H9 (cell line): ENCODE data around the gene DOCK9. TPM values are rescaled to one million over a fixed set of nuclear protein-coding genes. Genes with fewer than 3 reads are reported as not detected.

Source experiments
- DNase-seq: peaks from one replicate; pipeline ENCODE4 v3.0.0-alpha.2; 2017
- H2AFZ ChIP-seq: one replicate; pipeline ENCODE4 v1.6.1; 2013; ENCODE audit warnings: mild to moderate bottlenecking, low read length, control low read depth, moderate library complexity
- H2AK5ac ChIP-seq: 2 replicates; pipeline ENCODE4 v1.6.1; 2013; ENCODE audit warnings: low read length, control low read depth, mixed read lengths; ENCODE audit not compliant: insufficient read length
- H2BK120ac ChIP-seq: one replicate; pipeline ENCODE4 v1.6.1; 2013; ENCODE audit warnings: low read depth, mild to moderate bottlenecking, low read length, control low read depth, inconsistent platforms; ENCODE audit not compliant: poor library complexity, severe bottlenecking
- H2BK12ac ChIP-seq: 2 replicates; pipeline ENCODE4 v1.6.1; 2013; ENCODE audit warnings: low read length, control low read depth, mixed read lengths, low read depth; ENCODE audit not compliant: insufficient read length
- H2BK15ac ChIP-seq: 2 replicates; pipeline ENCODE4 v1.6.1; 2013; ENCODE audit warnings: low read depth, low read length, control low read depth
- H2BK20ac ChIP-seq: one replicate; pipeline ENCODE4 v1.6.1; 2013; ENCODE audit warnings: low read depth, mild to moderate bottlenecking, low read length, control low read depth, inconsistent platforms; ENCODE audit not compliant: poor library complexity, severe bottlenecking
- H2BK5ac ChIP-seq: 2 replicates; pipeline ENCODE4 v1.6.1; 2013; ENCODE audit warnings: low read length, control low read depth, mixed read lengths; ENCODE audit not compliant: insufficient read length
- H3K14ac ChIP-seq: 2 replicates; pipeline ENCODE4 v1.6.1; 2013; ENCODE audit warnings: low read length, control low read depth; ENCODE audit not compliant: insufficient read depth
- H3K18ac ChIP-seq: 2 replicates; pipeline ENCODE4 v1.6.1; 2013; ENCODE audit warnings: low read depth, mild to moderate bottlenecking, mixed read lengths, low read length, control low read depth; ENCODE audit not compliant: insufficient read length
- H3K23ac ChIP-seq: 2 replicates; pipeline ENCODE4 v1.6.1; 2013; ENCODE audit warnings: low read length, control low read depth, mixed read lengths, low read depth; ENCODE audit not compliant: insufficient read length
- H3K23me2 ChIP-seq: 2 replicates; pipeline ENCODE4 v1.6.1; 2013; ENCODE audit warnings: low read depth, mild to moderate bottlenecking, mixed read lengths, low read length, control low read depth; ENCODE audit not compliant: insufficient read length, poor library complexity, severe bottlenecking
- H3K27ac ChIP-seq: 2 replicates; pipeline ENCODE4 v1.5.1; 2013; ENCODE audit warnings: low read length, control low read depth, mixed read lengths, low read depth; ENCODE audit not compliant: insufficient read length
- H3K27me3 ChIP-seq: 2 replicates; pipeline ENCODE4 v1.6.1; 2013; ENCODE audit warnings: low read length, control low read depth, inconsistent platforms; ENCODE audit not compliant: insufficient read depth
- H3K4ac ChIP-seq: 2 replicates; pipeline ENCODE4 v1.6.1; 2013; ENCODE audit warnings: low read depth, mild to moderate bottlenecking, control low read depth, inconsistent platforms, low read length, moderate library complexity
- H3K4me1 ChIP-seq: 2 replicates; pipeline ENCODE4 v1.6.1; 2013; ENCODE audit warnings: low read length, control low read depth, inconsistent platforms; ENCODE audit not compliant: insufficient read depth
- H3K4me2 ChIP-seq: 2 replicates; pipeline ENCODE4 v1.6.1; 2013; ENCODE audit warnings: low read length, control low read depth, mixed read lengths; ENCODE audit not compliant: insufficient read length, insufficient read depth
- H3K56ac ChIP-seq: 2 replicates; pipeline ENCODE4 v1.6.1; 2013; ENCODE audit warnings: low read depth, mild to moderate bottlenecking, mixed read lengths, low read length, control low read depth; ENCODE audit not compliant: insufficient read length
- H3K79me1 ChIP-seq: 2 replicates; pipeline ENCODE4 v1.6.1; 2013; ENCODE audit warnings: low read depth, mild to moderate bottlenecking, moderate library complexity, low read length, control low read depth, inconsistent platforms; ENCODE audit not compliant: insufficient read depth, poor library complexity, severe bottlenecking
- H3K79me2 ChIP-seq: 2 replicates; pipeline ENCODE4 v1.6.1; 2013; ENCODE audit warnings: low read length, control low read depth, inconsistent platforms; ENCODE audit not compliant: insufficient read depth
- H3K9ac ChIP-seq: 2 replicates; pipeline ENCODE4 v1.6.1; 2013; ENCODE audit warnings: low read length, control low read depth, mixed read lengths; ENCODE audit not compliant: insufficient read length; ENCODE audit errors: extremely low read depth
- H3K9me3 ChIP-seq: one replicate; pipeline ENCODE4 v1.6.1; 2013; ENCODE audit warnings: low read depth, low read length, inconsistent platforms; ENCODE audit not compliant: control insufficient read depth
- H3T11ph ChIP-seq: one replicate; pipeline ENCODE4 v1.6.1; 2013; ENCODE audit warnings: mild to moderate bottlenecking, low read length, control low read depth, inconsistent platforms
- H4K20me1 ChIP-seq: one replicate; pipeline ENCODE4 v1.6.1; 2013; ENCODE audit not compliant: control insufficient read depth, insufficient read length, insufficient read depth
- H4K5ac ChIP-seq: 2 replicates; pipeline ENCODE4 v1.6.1; 2013; ENCODE audit warnings: low read depth, mild to moderate bottlenecking, mixed read lengths, low read length, control low read depth; ENCODE audit not compliant: insufficient read length
- H4K8ac ChIP-seq: replicated peaks from 2 replicates; pipeline ENCODE4 v1.6.1; 2013; ENCODE audit warnings: low read length, control low read depth, mixed read lengths, low read depth; ENCODE audit not compliant: insufficient read length
- H4K91ac ChIP-seq: 2 replicates; pipeline ENCODE4 v1.6.1; 2013; ENCODE audit warnings: low read depth, mild to moderate bottlenecking, moderate library complexity, mixed read lengths, low read length, control low read depth; ENCODE audit not compliant: insufficient read length
- H3K27ac Mint-ChIP-seq, 3 experiments: 2 replicates in 2 of 3; 3 replicates in 1 of 3; pipeline ENCODE4 v1.8.0; 2020 to 2021; ENCODE audit warnings: mixed read lengths in 3 of 3, mild to moderate bottlenecking in 1 of 3, moderate library complexity in 1 of 3
- H3K27me3 Mint-ChIP-seq: 2 replicates; pipeline ENCODE4 v1.8.0; 2021; ENCODE audit warnings: low read depth, mild to moderate bottlenecking, moderate library complexity, mixed read lengths
- H3K36me3 Mint-ChIP-seq, 3 experiments: 2 replicates in 2 of 3; 3 replicates in 1 of 3; pipeline ENCODE4 v1.8.0; 2020 to 2021; ENCODE audit warnings: low read depth in 3 of 3, mixed read lengths in 3 of 3; ENCODE audit not compliant: insufficient read depth in 1 of 3
- H3K4me1 Mint-ChIP-seq, 2 experiments: 2 replicates each; pipeline ENCODE4 v1.8.0; 2020; ENCODE audit warnings: mixed read lengths in 2 of 2
- H3K4me3 Mint-ChIP-seq, 2 experiments: 2 replicates in 1 of 2; 3 replicates in 1 of 2; pipeline ENCODE4 v1.8.0; 2020 to 2021; ENCODE audit warnings: mild to moderate bottlenecking in 2 of 2, mixed read lengths in 2 of 2, moderate library complexity in 1 of 2
- H3K9me3 Mint-ChIP-seq, 2 experiments: 2 replicates in 1 of 2; 3 replicates in 1 of 2; pipeline ENCODE4 v1.8.0; 2020; ENCODE audit warnings: mild to moderate bottlenecking in 2 of 2, mixed read lengths in 2 of 2, moderate library complexity in 1 of 2
- CTCF ChIP-seq: fragments of 200-600 bp; sonication (generic); conservative IDR thresholded peaks from 3 replicates; pipeline ENCODE4 v1.8.0; 2021; ENCODE audit warnings: antibody characterized with exemption, mild to moderate bottlenecking
- WGBS: extraction: QIAGEN DNeasy Blood & Tissue Kit; methylation state at CpG from one replicate; pipeline ENCODE4 v1.1.7; 2013; ENCODE audit warnings: missing lambda C conversion rate, low lambda C conversion rate, mixed read lengths; ENCODE audit not compliant: insufficient read length; ENCODE audit errors: extremely low coverage; 5-methylcytosine and 5-hydroxymethylcytosine counted together
- total RNA-seq: library from RNA; stranded (reverse); gene quantifications from 2 replicates; pipeline ENCODE4 v1.2.1, GENCODE V29; 2021

Gene DOCK9
- total RNA-seq, 1 experiment from 2014 or later: 23.0 TPM

GRCh38 chr13:98985591-98985990 is 7.7 kb upstream of the DOCK9 start:
- Histone ChIP-seq H2BK20ac (no peak overlapping the region), H2BK12ac (no peak overlapping the region), H4K5ac (no peak overlapping the region), H3K9ac (no peak overlapping the region), H3T11ph (no peak overlapping the region), H2BK5ac (no peak overlapping the region), H3K27me3 (no peaks in the 10 kb centered on the region), H2AFZ (no peak overlapping the region), H3K4me1 (peaks cover 5% of the 10 kb centered on the region; the same call in 1 of the 2 replicates), H3K9me3 (no peaks in the 10 kb centered on the region), H3K14ac (no peak overlapping the region), H3K23me2 (no peaks in the 10 kb centered on the region), H4K8ac (no peak overlapping the region), H4K91ac (no peak overlapping the region), H3K18ac (no peak overlapping the region), H3K4me2 (no peak overlapping the region), H2AK5ac (no peak overlapping the region), H2BK120ac (no peak overlapping the region), H3K27ac (no peak overlapping the region), H3K79me2 (no peaks in the 10 kb centered on the region), H3K4ac (no peak overlapping the region), H2BK15ac (no peak overlapping the region), H3K23ac (no peak overlapping the region), H3K56ac (no peak overlapping the region), H3K79me1 (no peaks in the 10 kb centered on the region), H4K20me1 (no peaks in the 10 kb centered on the region)
- Mint-ChIP-seq H3K36me3 (no peaks in the 10 kb centered on the region), H3K27ac (no peak overlapping the region; a peak in 1 of 7 replicates), H3K4me1 (peaks cover 25% of the 10 kb centered on the region in 2 experiments), H3K4me3 (no peak overlapping the region), H3K27me3 (no peaks in the 10 kb centered on the region), H3K9me3 (no peaks in the 10 kb centered on the region)
- no peak for TF ChIP-seq CTCF
- WGBS: no CpG with 5 or more reads among the region's 6 CpGs
- no peak for DNase-seq
